GM21717 (cell line): ENCODE measurements around the gene SCD5.

Source experiments
- ATAC-seq: cut with Tn5 transposase; IDR thresholded peaks from one replicate; pipeline ENCODE4 v1.9.1; 2021; ENCODE audit warnings: mild to moderate bottlenecking, moderate library complexity; ENCODE audit not compliant: unreplicated experiment

SCD5 gene

GRCh38 chr4:82797405-82798111, 1.0 kb downstream of the SCD5 start:
- no peak for ATAC-seq

- no peak for ATAC-seq
Measured at GRCh38 chr4:82797040-82797404, 1.6 kb downstream of the SCD5 start.

GRCh38 chr4:82792912-82793649, 5.5 kb downstream of the SCD5 start:
- ATAC-seq, result no peak

GRCh38 chr4:82791179-82791578, 7.4 kb downstream of the SCD5 start:
- no peak for ATAC-seq

GRCh38 chr4:82790060-82790660, 8.4 kb downstream of the SCD5 start:
- no peak for ATAC-seq

GRCh38 chr4:82789025-82789776, 9.4 kb downstream of the SCD5 start:
- ATAC-seq, result no peak

- ATAC-seq, result no peak
Measured at GRCh38 chr4:82787342-82787741, 11.3 kb downstream of the SCD5 start.

GRCh38 chr4:82786828-82787227, 11.8 kb downstream of the SCD5 start:
- ATAC-seq, result no peak

- ATAC-seq, result no peak
Measured at GRCh38 chr4:82785611-82786400, 12.8 kb downstream of the SCD5 start.

GRCh38 chr4:82784681-82785610, 13.7 kb downstream of the SCD5 start:
- no peak for ATAC-seq

GRCh38 chr4:82782626-82783345, 15.8 kb downstream of the SCD5 start:
- no peak for ATAC-seq

GRCh38 chr4:82780752-82781231, 17.8 kb downstream of the SCD5 start:
- ATAC-seq, result no peak

GRCh38 chr4:82780170-82780751, 18.3 kb downstream of the SCD5 start:
- no peak for ATAC-seq

- ATAC-seq, result no peak
Measured at GRCh38 chr4:82779032-82779431, 19.6 kb downstream of the SCD5 start.

- ATAC-seq, result no peak
Measured at GRCh38 chr4:82777857-82778525, 20.6 kb downstream of the SCD5 start.

GRCh38 chr4:82776925-82777542, 21.6 kb downstream of the SCD5 start:
- ATAC-seq, result no peak

- ATAC-seq, result no peak
Measured at GRCh38 chr4:82775243-82775642, 23.4 kb downstream of the SCD5 start.
